BJ (cell line): Measurements from ENCODE around the gene ANKRD44. TPM values are rescaled to one million over a fixed set of nuclear protein-coding genes. Genes with fewer than 3 reads are reported as not detected.

Experiments
- CTCF ChIA-PET: fragments of 350-600 bp; formaldehyde crosslinking; extraction: SDS; loops from one replicate; lab custom pipeline; 2021; ENCODE audit warnings: antibody characterized with exemption, inconsistent platforms; lab: Yijun Ruan, JAX
- POLR2A ChIA-PET: fragments of 300-600 bp; sonication (Branson Sonifier 250); formaldehyde crosslinking; extraction: SDS; loops from one replicate; lab custom pipeline; 2021; ENCODE audit warnings: antibody characterized with exemption; lab: Charles Lee
- DNase-seq: peaks from one replicate; pipeline ENCODE4 v3.0.0-alpha.2; 2011; ENCODE audit warnings: low read depth
- H3K27me3 ChIP-seq: 2 replicates; pipeline ENCODE4 v1.6.0; 2011; ENCODE audit warnings: low read length; ENCODE audit not compliant: control insufficient read depth, insufficient read depth
- H3K36me3 ChIP-seq: 2 replicates; pipeline ENCODE4 v1.5.1; 2011; ENCODE audit warnings: low read length; ENCODE audit not compliant: control insufficient read depth, insufficient read depth
- H3K4me3 ChIP-seq: 2 replicates; pipeline ENCODE4 v1.5.1; 2011; ENCODE audit warnings: low read depth, mild to moderate bottlenecking, control low read depth, low read length
- CTCF ChIP-seq: IDR thresholded peaks from 2 replicates; pipeline ENCODE4 v1.5.1; 2011; ENCODE audit warnings: low read depth, mild to moderate bottlenecking, control low read depth, inconsistent platforms, low read length, moderate library complexity; ENCODE audit not compliant: insufficient read depth
- polyA plus RNA-seq: library from polyadenylated mRNA; depleted of rRNA; stranded (reverse); fragments of >200 nt; gene quantifications from 2 replicates; pipeline ENCODE4 v1.2.3, GENCODE V29; 2011

Gene ANKRD44
- polyA plus RNA-seq, 1 experiment, result 12.4 TPM

- DNase-seq, result no peak
- ChIA-PET CTCF (interaction anchor here (1.0 to 1.9 kb wide), 4 partner anchors 9 to 91 kb away, joined by 3 to 6 read pairs (median 5); no protein-coding TSS in a partner anchor), POLR2A (no interaction called here)
- H3K4me3 ChIP-seq, result no peak overlapping the region
- H3K27me3 ChIP-seq, result no peaks in the 10 kb centered on the region
- TF ChIP-seq CTCF, result no peak
- no peaks in the 10 kb centered on the region for H3K36me3 ChIP-seq
Measured at GRCh38 chr2:197204519-197205250, 105.9 kb downstream of the ANKRD44 start.

GRCh38 chr2:197201874-197202273, 108.7 kb downstream of the ANKRD44 start:
- no peak for DNase-seq
- CTCF ChIA-PET, result interaction anchor here (1.7 to 1.9 kb wide), 2 partner anchors 10 to 33 kb away, joined by 6 to 7 read pairs; no protein-coding TSS in a partner anchor
- H3K27me3 ChIP-seq, result no peaks in the 10 kb centered on the region
- no peaks in the 10 kb centered on the region for H3K36me3 ChIP-seq
- POLR2A ChIA-PET, result no interaction called here
- H3K4me3 ChIP-seq, result no peak overlapping the region
- TF ChIP-seq CTCF, result no peak

- ChIA-PET CTCF (interaction anchor here (1.0 to 1.9 kb wide), 2 partner anchors 9 to 27 kb away, joined by 4 to 7 read pairs; no protein-coding TSS in a partner anchor), POLR2A (no interaction called here)
- Histone ChIP-seq H3K27me3 (no peaks in the 10 kb centered on the region), H3K4me3 (no peak overlapping the region), H3K36me3 (no peaks in the 10 kb centered on the region)
- no peak for TF ChIP-seq CTCF
- DNase-seq, result no peak
Measured at GRCh38 chr2:197200762-197201058, 109.9 kb downstream of the ANKRD44 start.

- TF ChIP-seq CTCF, result no peak
- POLR2A ChIA-PET, result no interaction called here
- CTCF ChIA-PET, result interaction anchor here (1.0 to 1.9 kb wide), 2 partner anchors 8 to 28 kb away, joined by 4 to 7 read pairs; no protein-coding TSS in a partner anchor
- H3K27me3 ChIP-seq, result no peaks in the 10 kb centered on the region
- H3K36me3 ChIP-seq, result no peaks in the 10 kb centered on the region
- no peak overlapping the region for H3K4me3 ChIP-seq
- DNase-seq, result no peak
Measured at GRCh38 chr2:197200051-197200761, 110.4 kb downstream of the ANKRD44 start.

GRCh38 chr2:197198890-197199289, 111.7 kb downstream of the ANKRD44 start:
- CTCF ChIA-PET, result interaction anchor here (1.0 to 1.1 kb wide), 2 partner anchors 31 to 85 kb away, joined by 3 read pairs; no protein-coding TSS in a partner anchor

More at GRCh38 chr2:197198890-197199289, 111.7 kb downstream of the ANKRD44 start:
- H3K36me3 ChIP-seq, result no peaks in the 10 kb centered on the region
- POLR2A ChIA-PET, result no interaction called here
- no peak overlapping the region for H3K4me3 ChIP-seq
- no peak for DNase-seq
- no peaks in the 10 kb centered on the region for H3K27me3 ChIP-seq
- no peak for TF ChIP-seq CTCF
